IgD-negative memory B cell (primary cell): ENCODE measurements around the gene FAM174C. TPM values are rescaled to one million over a fixed set of nuclear protein-coding genes. Genes with fewer than 3 reads are reported as not detected.

Experiments
- H3K27ac Mint-ChIP-seq, 3 donors: one replicate each; pipeline ENCODE4 v1.8.0; 2020 to 2022; ENCODE audit warnings: mild to moderate bottlenecking in 3 of 3, mixed read lengths in 3 of 3, moderate library complexity in 1 of 3
- H3K27me3 Mint-ChIP-seq: one replicate; pipeline ENCODE4 v1.8.0; 2021; ENCODE audit warnings: mixed read lengths
- H3K36me3 Mint-ChIP-seq: one replicate; pipeline ENCODE4 v1.8.0; 2020; ENCODE audit warnings: mild to moderate bottlenecking, mixed read lengths
- H3K4me1 Mint-ChIP-seq, 3 donors: one replicate each; pipeline ENCODE4 v1.8.0; 2020 to 2022; ENCODE audit warnings: mixed read lengths in 3 of 3, mild to moderate bottlenecking in 1 of 3
- H3K4me3 Mint-ChIP-seq, 4 donors: one replicate each; pipeline ENCODE4 v1.8.0; 2020 to 2022; ENCODE audit warnings: mild to moderate bottlenecking in 4 of 4, mixed read lengths in 4 of 4, moderate library complexity in 3 of 4
- H3K9me3 Mint-ChIP-seq, 3 donors: one replicate each; pipeline ENCODE4 v1.8.0; 2020 to 2021; ENCODE audit warnings: mixed read lengths in 3 of 3, mild to moderate bottlenecking in 1 of 3
- polyA plus RNA-seq: library from polyadenylated mRNA; unstranded; fragments of 300-500 nt; fragmentation: Illumina TruSeq; gene quantifications from one replicate; pipeline ENCODE4 v1.2.3, GENCODE V29; 2021

The FAM174C gene
- polyA plus RNA-seq, 1 donor from 2014 or later, result 115 TPM

- peaks cover 0 to 8% (median 0%) of the 10 kb centered on the region in 3 donors for H3K4me1 Mint-ChIP-seq
- no peaks in the 10 kb centered on the region for H3K9me3 Mint-ChIP-seq
- H3K27ac Mint-ChIP-seq, result no peak overlapping the region
- peak overlapping the region in 2 of 4 donors; percentile 37 to 84 for H3K4me3 Mint-ChIP-seq
- peaks cover 28% of the 10 kb centered on the region for H3K27me3 Mint-ChIP-seq
- H3K36me3 Mint-ChIP-seq, result peaks cover 1% of the 10 kb centered on the region
These were observed 49.0 kb downstream of the FAM174C start for GRCh38 chr19:1324249-1324805.

GRCh38 chr19:1324806-1325567 is 49.7 kb downstream of the FAM174C start:
- Mint-ChIP-seq H3K4me1 (peaks cover 0 to 8% (median 0%) of the 10 kb centered on the region in 3 donors), H3K4me3 (peak overlapping the region in 1 of 4 donors; percentile 68), H3K27me3 (peaks cover 28% of the 10 kb centered on the region), H3K9me3 (no peaks in the 10 kb centered on the region), H3K27ac (no peak overlapping the region), H3K36me3 (peaks cover 2% of the 10 kb centered on the region)

- H3K27ac Mint-ChIP-seq, result no peak overlapping the region
- peaks cover 0 to 8% (median 0%) of the 10 kb centered on the region in 3 donors for H3K4me1 Mint-ChIP-seq
- no peak overlapping the region for H3K4me3 Mint-ChIP-seq
- H3K9me3 Mint-ChIP-seq, result no peaks in the 10 kb centered on the region
- H3K27me3 Mint-ChIP-seq, result peaks cover 29% of the 10 kb centered on the region
- H3K36me3 Mint-ChIP-seq, result peaks cover 2% of the 10 kb centered on the region
These were observed 50.4 kb downstream of the FAM174C start for GRCh38 chr19:1325568-1326294.

- Mint-ChIP-seq H3K27me3 (peaks cover 25% of the 10 kb centered on the region), H3K4me3 (no peak overlapping the region), H3K4me1 (peaks cover 0 to 8% (median 0%) of the 10 kb centered on the region in 3 donors), H3K9me3 (no peaks in the 10 kb centered on the region), H3K27ac (no peak overlapping the region), H3K36me3 (peaks cover 2% of the 10 kb centered on the region)
These were observed 51.8 kb downstream of the FAM174C start for GRCh38 chr19:1327125-1327524.

Other genes with a start within 250 kb of the FAM174C start
- gene CNN2, start 248.9 kb upstream of the FAM174C start, polyA plus RNA-seq, result 596 TPM
- gene ABCA7, start 235.4 kb upstream of the FAM174C start, polyA plus RNA-seq, result 21.4 TPM
- 391 TPM for gene ARHGAP45, start 208.4 kb upstream of the FAM174C start, polyA plus RNA-seq
- 237 TPM for gene POLR2E, start 180.2 kb upstream of the FAM174C start, polyA plus RNA-seq
- 460 TPM for gene GPX4, start 171.5 kb upstream of the FAM174C start, polyA plus RNA-seq
- 2.1 TPM for gene SBNO2, start 101.3 kb upstream of the FAM174C start, polyA plus RNA-seq
- 14.9 TPM for gene STK11, start 69.8 kb upstream of the FAM174C start, polyA plus RNA-seq
- gene CBARP, start 37.5 kb upstream of the FAM174C start, polyA plus RNA-seq, result not detected
- 339 TPM for gene ATP5F1D, start 33.8 kb upstream of the FAM174C start, polyA plus RNA-seq
- 4.8 TPM for gene MIDN, start 26.9 kb upstream of the FAM174C start, polyA plus RNA-seq
- 377 TPM for gene CIRBP, start 6.2 kb upstream of the FAM174C start, polyA plus RNA-seq
- not detected for gene EFNA2, start 10.3 kb downstream of the FAM174C start, polyA plus RNA-seq
- 233 TPM for gene NDUFS7, start 108.4 kb downstream of the FAM174C start, polyA plus RNA-seq
- 14.3 TPM for gene GAMT, start 126.0 kb downstream of the FAM174C start, polyA plus RNA-seq
- gene DAZAP1, start 132.1 kb downstream of the FAM174C start, polyA plus RNA-seq, result 7.2 TPM
- 3,226 TPM for gene RPS15, start 162.9 kb downstream of the FAM174C start, polyA plus RNA-seq
- gene APC2, start 174.6 kb downstream of the FAM174C start, polyA plus RNA-seq, result 0.16 TPM
- 51.1 TPM for gene C19orf25, start 203.7 kb downstream of the FAM174C start, polyA plus RNA-seq
- gene PCSK4, start 214.8 kb downstream of the FAM174C start, polyA plus RNA-seq, result not detected
- gene REEP6, start 215.7 kb downstream of the FAM174C start, polyA plus RNA-seq, result 0.24 TPM
- 0.21 TPM for gene ADAMTSL5, start 237.5 kb downstream of the FAM174C start, polyA plus RNA-seq
- not detected for gene PLK5, start 248.5 kb downstream of the FAM174C start, polyA plus RNA-seq